Femur (tissue), 1 donor: ENCODE results near the gene MT1B.
A peak's percentile ranks its signal among the peaks of the same experiment; 100 is the strongest.

Experiments used
- DNase-seq: peaks from one replicate; pipeline ENCODE4 v3.0.0-alpha.2; 2017

The MT1B gene

GRCh38 chr16:56651586-56651985, at the start of gene MT1B:
Gene MT1B, plus strand, starts transcription at chr16:56651886. Its CDS starts 68 bp downstream, at chr16:56651954.
- DNase-seq, result no peak

DNA sequence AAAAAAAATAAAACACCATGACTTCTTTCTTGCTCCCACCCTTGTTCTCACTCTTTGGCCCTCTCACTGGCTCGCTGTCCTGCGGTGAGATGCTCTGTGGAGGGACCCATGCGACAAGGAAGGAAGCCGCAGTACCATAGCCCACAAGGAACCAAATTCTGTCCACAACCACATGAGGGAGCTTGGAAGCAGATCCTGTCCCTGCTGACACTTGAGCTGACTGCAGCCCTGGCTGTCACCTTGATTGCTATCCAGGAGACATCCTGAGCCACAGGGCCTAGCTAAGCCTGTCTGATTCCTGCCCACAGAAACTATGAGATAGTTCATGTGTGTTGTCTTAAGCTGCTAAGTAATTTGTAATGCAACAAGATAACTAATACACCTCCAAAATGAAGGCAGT, 48.1 kb upstream of the MT1B start:
- DNase-seq, result no peak

DNA sequence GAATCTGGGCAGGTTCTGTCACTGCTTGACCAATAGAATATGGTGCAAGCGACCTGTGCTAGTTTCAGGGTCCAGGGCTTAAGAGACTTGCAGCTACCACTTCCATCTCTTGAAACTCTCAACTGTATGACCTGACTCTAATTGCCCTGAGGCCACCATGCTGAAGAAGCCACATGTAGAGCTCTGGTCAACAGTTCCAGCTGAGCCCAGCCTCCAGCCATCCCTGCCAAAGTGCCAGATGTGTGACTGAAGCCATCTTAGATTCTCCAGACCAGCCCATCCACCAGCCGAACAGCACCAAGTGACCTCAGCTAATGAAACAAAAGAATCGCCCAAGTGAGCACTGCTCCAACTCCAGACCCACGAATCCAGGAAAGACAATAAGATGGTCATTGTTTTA, 46.7 kb upstream of the MT1B start:
- DNase-seq, result no peak

DNA sequence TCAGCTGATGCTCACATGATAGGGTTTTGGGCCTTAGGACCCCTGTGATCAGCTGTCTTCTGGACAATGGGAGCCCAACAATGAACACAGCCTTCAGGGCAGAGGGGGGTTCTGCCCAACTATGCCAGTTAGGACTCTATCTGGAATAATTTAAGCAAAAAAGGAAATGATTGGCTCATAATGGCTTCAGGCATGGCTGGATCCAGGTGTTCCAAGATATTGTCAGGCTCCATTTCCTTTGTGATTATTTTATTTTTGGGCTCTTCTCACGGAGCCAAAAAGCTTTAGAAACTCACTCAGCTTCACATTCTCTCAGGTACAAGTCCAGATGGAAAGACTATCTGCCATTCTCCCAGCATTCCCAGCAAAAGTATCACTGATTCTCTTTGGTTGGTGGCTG, 46.2 kb upstream of the MT1B start:
- no peak for DNase-seq

GRCh38 chr16:56606071-56606475, 45.6 kb upstream of the MT1B start:
- DNase-seq, result peak; percentile 31

GRCh38 chr16:56606476-56607108, 45.1 kb upstream of the MT1B start:
- no peak for DNase-seq

DNA sequence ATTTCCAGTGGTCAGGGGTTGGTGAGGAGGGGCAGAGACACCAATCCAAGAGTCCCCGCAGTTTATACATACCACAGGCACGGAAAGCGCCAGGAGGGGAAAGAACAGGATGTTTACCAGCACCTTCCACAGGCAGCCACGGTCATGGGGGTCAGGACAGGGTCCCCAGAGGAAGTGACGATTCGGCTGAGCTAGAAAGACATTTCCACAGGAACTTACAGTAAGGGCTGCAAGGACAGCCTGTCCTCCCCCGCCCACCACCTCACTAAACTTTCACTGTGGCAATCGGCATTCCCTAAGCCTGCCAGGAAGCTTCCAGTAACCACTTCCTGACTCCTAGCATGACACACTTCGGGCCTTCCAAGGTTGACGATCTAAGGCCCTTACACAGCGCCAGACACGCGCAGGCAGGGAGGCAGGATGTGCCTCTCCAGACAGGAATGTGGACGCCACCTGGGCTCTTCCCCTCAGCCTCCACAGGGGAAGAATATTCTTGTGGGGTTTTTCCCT, 44.5 kb upstream of the MT1B start:
- DNase-seq, result peak; percentile 79

GRCh38 chr16:56607675-56608042, 44.0 kb upstream of the MT1B start:
- DNase-seq, result no peak

DNA sequence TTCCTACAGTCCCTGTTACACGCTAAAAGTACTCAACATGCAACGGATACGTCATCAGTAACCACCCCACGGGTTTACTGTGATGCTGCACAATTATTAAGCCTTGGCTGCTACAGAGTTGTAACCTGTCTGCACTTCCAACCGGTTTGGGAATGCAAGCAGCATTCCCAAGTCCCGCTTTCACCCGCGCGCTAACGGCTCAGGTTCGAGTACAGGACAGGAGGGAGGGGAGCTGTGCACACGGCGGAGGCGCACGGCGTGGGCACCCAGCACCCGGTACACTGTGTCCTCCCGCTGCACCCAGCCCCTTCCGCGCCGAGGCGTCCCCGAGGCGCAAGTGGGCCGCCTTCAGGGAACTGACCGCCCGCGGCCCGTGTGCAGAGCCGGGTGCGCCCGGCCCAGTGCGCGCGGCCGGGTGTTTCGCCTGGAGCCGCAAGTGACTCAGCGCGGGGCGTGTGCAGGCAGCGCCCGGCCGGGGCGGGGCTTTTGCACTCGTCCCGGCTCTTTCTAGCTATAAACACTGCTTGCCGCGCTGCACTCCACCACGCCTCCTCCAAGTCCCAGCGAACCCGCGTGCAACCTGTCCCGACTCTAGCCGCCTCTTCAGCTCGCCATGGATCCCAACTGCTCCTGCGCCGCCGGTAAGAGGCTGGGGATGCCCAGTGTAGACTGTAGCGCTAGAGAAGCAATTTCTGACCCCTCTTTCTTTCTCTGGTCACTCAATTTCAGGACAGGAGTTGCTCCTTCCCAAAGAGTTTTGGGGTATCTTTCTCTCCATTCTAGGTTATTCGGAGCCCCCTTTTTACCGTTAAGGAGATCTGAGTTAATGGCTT, 43.4 kb upstream of the MT1B start, which contains the start of gene MT2A:
Gene MT2A, plus strand, starts transcription at position 542 of the 833 bp plus-strand sequence. Its CDS starts 72 bp downstream, at position 614.
- peak; percentile 95 for DNase-seq

- DNase-seq, result peak; percentile 39
Observed at GRCh38 chr16:56608876-56609462, 42.7 kb upstream of the MT1B start.

- peak; percentile 85 for DNase-seq
Observed at GRCh38 chr16:56609463-56609921, 42.2 kb upstream of the MT1B start.

- DNase-seq, result peak; percentile 62
Observed at GRCh38 chr16:56610017-56610608, 41.6 kb upstream of the MT1B start.

DNA sequence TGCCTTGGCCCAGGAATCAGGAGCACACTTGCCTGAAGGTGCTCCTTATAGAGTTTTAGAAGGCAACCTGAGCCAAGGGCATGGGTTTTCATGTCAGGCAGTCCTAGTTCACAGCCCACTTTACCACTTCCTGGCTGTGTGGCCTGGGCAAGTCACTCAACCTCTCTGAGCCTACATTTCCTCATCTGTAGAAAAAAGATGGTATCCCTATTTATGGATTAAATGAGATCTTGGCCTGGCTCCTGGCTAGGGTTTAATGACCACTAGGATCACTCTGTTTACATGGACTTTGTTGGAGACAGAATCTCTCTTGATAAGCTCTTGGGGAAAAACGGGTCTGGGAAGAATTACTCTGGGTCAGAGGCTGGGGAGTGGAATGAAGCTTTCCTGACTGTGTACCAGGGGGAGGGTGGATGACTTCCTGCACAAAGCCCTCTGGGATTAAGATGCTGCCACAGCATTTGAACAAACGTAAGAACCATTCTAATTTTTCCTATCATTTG, 41.0 kb upstream of the MT1B start:
- no peak for DNase-seq

DNA sequence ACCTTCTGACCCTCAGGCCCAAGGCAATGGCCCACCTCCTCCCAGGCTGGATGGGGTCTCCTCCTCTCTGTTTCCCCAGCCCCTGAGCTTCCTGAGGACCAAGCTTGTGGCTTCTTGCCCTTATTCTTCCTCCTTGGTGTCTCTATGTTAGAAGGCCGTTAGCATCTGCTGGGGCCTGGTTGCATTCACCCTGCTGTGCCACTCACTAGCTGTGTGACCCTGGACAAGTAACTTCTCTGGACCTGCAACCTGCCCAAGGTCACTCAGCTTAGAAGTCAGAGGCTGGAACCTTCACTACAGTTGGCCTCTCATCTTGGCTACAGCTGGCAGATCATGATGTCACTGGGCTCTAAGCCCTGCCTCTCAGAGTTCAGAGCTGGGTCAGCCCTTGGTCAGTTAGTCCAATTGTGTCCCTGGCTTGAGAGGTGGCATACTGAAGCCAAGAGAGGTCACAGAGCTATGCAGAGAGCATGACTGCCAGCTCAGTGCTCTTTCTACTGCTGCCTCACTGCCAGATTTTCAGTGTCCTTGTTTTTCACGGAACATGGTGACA, 40.3 kb upstream of the MT1B start:
- peak; percentile 38 for DNase-seq

GRCh38 chr16:56613706-56614105, 38.0 kb upstream of the MT1B start:
- DNase-seq, result no peak

GRCh38 chr16:56614549-56614991, 37.1 kb upstream of the MT1B start:
- no peak for DNase-seq

DNA sequence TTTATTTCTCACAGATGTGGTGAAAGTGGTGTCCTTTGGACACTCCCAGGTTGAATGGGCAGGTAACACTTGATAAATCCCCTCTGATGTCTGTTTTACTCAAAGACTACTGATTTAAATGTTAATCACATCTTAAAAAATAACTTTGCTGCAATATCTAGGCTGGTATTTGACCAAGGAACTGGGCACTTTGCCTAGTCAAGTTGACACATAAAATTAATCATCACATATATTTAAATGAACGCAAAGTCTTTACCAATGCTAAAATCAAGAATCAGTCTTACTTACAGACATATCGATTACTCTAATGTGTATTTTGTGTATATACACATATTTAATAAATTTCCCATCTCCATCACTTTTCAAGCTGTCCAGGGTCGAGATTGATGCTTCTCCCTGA, 36.3 kb upstream of the MT1B start:
- no peak for DNase-seq

DNA sequence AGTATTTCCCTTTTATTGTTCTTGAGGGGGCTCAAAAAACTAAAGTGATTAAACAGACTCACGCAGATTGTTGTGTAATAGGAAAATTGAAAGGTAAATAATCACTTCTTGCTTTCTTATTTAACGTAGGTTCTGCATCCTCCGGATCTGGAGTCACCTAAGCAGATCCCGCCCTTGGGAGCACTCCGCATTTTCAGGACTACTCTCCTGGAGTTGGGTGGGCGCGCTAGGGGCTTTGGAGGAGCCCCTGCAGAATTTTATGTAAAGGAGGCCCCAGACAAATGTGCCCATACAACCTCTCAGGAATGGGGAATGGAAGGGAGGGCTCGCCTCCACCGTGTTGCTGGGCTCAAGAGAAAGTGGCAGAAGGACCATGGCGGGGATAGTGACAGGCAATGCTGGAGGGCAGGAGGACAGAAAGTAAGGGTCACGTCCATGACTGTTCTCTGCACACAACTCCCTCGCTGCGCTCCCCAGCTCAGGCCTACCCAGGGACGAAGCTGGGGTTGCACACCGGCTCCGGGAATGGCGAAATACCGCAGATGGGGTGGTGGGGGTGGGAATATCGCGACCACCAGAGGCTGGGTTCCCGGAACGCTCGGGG, 35.0 kb upstream of the MT1B start:
- DNase-seq, result no peak

DNA sequence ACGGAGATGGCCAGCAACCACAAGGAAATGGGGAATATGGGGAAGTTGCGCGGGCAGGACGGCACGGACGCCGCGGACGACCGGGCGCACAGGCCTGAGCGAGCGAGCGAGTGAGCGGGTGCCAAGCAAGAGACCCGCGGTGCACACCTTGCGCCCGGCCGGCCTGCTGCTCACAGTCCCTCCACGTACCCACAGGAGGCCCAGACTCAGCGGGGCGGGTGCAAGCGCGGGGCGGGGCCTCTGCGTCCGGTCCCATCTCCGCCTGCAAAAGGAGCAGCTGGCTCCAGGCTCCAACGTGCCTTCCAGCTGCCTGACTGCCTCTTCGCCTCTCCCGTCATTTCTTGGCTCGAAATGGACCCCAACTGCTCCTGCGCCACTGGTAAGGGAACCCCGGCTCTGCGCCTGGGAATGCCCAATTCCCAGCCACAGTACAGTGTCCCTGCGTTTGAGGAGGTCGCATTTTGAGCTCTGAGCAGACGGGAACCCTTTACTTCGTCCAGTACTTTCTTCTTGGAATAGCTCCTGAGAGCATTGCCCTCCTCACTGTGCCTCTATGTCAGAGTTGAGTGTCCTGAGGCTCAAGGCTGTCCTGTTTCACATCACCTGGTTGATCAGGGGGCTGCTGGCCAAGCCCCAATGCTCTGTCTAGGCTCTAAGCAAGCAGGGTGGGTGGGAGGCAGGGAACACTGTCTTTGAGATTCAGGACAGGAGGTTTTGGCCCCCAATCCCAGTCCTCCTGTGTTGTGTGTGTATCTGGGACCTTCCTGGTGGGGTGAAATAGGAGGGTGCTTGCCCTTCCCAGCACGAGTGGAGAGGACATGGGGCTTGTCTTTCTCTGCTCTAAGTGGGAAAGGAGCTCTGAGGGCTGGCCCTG, 34.2 kb upstream of the MT1B start:
- peak; percentile 82 for DNase-seq

- DNase-seq, result no peak
Observed at GRCh38 chr16:56618138-56618537, 33.5 kb upstream of the MT1B start.

GRCh38 chr16:56620339-56620897, 31.3 kb upstream of the MT1B start:
- DNase-seq, result no peak
